ENCODE data around the gene PRTFDC1.
A peak's percentile ranks its signal among the peaks of the same experiment; 100 is the strongest.

PRTFDC1 gene

GRCh38 chr10:24961582-24961981 is 9.2 kb upstream of the PRTFDC1 start:
- Histone ChIP-seq H2AK5ac (ENCODE audit: low read length, severe bottlenecking) (no peak overlapping the region), H3K18ac (ENCODE audit: low read depth in 1 of 2, low read length in 2 of 2) (no peak overlapping the region), H4K8ac (ENCODE audit: low read length) (no peak overlapping the region), H2BK120ac (ENCODE audit: low read depth, low read length) (no peak overlapping the region), H3K27ac (ENCODE audit: low read length, poor library complexity, severe bottlenecking) (no peak overlapping the region), H3K23ac (ENCODE audit: low read length in 2 of 2) (no peak overlapping the region), H3K4me2 (ENCODE audit: low read length, poor library complexity, severe bottlenecking) (no peak overlapping the region), H3K4ac (ENCODE audit: low read depth in 1 of 2, low read length in 2 of 2) (no peak overlapping the region), H3K79me1 (replicated peaks; ENCODE audit: low read length, poor library complexity, severe bottlenecking) (peaks cover 1% of the 10 kb centered on the region), H3K9ac (ENCODE audit: low read length) (no peak overlapping the region), H2AFZ (ENCODE audit: low read depth, low read length) (no peak overlapping the region), H4K91ac (ENCODE audit: low read length) (no peak overlapping the region), H3K14ac (ENCODE audit: low read length in 2 of 2) (no peak overlapping the region), H2BK15ac (ENCODE audit: low read depth, poor library complexity, severe bottlenecking) (no peak overlapping the region), H3K36me3 (ENCODE audit: control insufficient read depth in 1 of 2, insufficient read depth in 2 of 2, low read depth in 1 of 2, low read length in 2 of 2) (no peaks in the 10 kb centered on the region), H3K4me3 (ENCODE audit: insufficient read depth in 1 of 2, low read depth in 1 of 2, low read length in 2 of 2) (no peak overlapping the region), H2BK12ac (ENCODE audit: low read length in 2 of 2) (no peak overlapping the region), H3K9me3 (ENCODE audit: control insufficient read depth, low read length) (no peaks in the 10 kb centered on the region), H3K4me1 (ENCODE audit: control insufficient read depth, insufficient read depth, low read depth, low read length) (peaks cover 4% of the 10 kb centered on the region), H2BK5ac (ENCODE audit: low read depth, low read length, poor library complexity, severe bottlenecking) (no peak overlapping the region), H3K27me3 (ENCODE audit: control insufficient read depth in 1 of 2, insufficient read depth in 1 of 2, low read length in 2 of 2) (no peaks in the 10 kb centered on the region)
- no peak for DNase-seq
- WGBS, result no CpG with 5 or more reads among the region's 4 CpGs

- Histone ChIP-seq H2AFZ (ENCODE audit: low read depth, low read length) (peak overlapping the region; percentile 27), H2BK15ac (ENCODE audit: low read depth, poor library complexity, severe bottlenecking) (no peak overlapping the region), H3K4ac (ENCODE audit: low read depth in 1 of 2, low read length in 2 of 2) (no peak overlapping the region), H3K79me1 (replicated peaks; ENCODE audit: low read length, poor library complexity, severe bottlenecking) (peaks cover 1% of the 10 kb centered on the region), H2AK5ac (ENCODE audit: low read length, severe bottlenecking) (peak overlapping the region; percentile 80), H4K8ac (ENCODE audit: low read length) (no peak overlapping the region), H3K23ac (ENCODE audit: low read length in 2 of 2) (no peak overlapping the region), H3K36me3 (ENCODE audit: control insufficient read depth in 1 of 2, insufficient read depth in 2 of 2, low read depth in 1 of 2, low read length in 2 of 2) (no peaks in the 10 kb centered on the region), H4K91ac (ENCODE audit: low read length) (no peak overlapping the region), H3K4me2 (ENCODE audit: low read length, poor library complexity, severe bottlenecking) (no peak overlapping the region), H3K27ac (ENCODE audit: low read length, poor library complexity, severe bottlenecking) (no peak overlapping the region), H3K14ac (ENCODE audit: low read length in 2 of 2) (no peak overlapping the region), H3K18ac (ENCODE audit: low read depth in 1 of 2, low read length in 2 of 2) (no peak overlapping the region), H3K4me1 (ENCODE audit: control insufficient read depth, insufficient read depth, low read depth, low read length) (peaks cover 4% of the 10 kb centered on the region), H2BK12ac (ENCODE audit: low read length in 2 of 2) (peak overlapping the region in 1 of 2 experiments; percentile 81), H2BK5ac (ENCODE audit: low read depth, low read length, poor library complexity, severe bottlenecking) (no peak overlapping the region), H3K27me3 (ENCODE audit: control insufficient read depth in 1 of 2, insufficient read depth in 1 of 2, low read length in 2 of 2) (no peaks in the 10 kb centered on the region), H2BK120ac (ENCODE audit: low read depth, low read length) (no peak overlapping the region), H3K9ac (ENCODE audit: low read length) (peak overlapping the region; percentile 91), H3K9me3 (ENCODE audit: control insufficient read depth, low read length) (no peaks in the 10 kb centered on the region), H3K4me3 (ENCODE audit: insufficient read depth in 1 of 2, low read depth in 1 of 2, low read length in 2 of 2) (peak overlapping the region in 1 of 2 experiments; percentile 57)
- DNase-seq, result no peak
- WGBS, result 100% methylated on average over 3 of the region's 3 CpGs
Observed at GRCh38 chr10:24959382-24959730, 7.0 kb upstream of the PRTFDC1 start.

- no peak overlapping the region for H4K91ac ChIP-seq (ENCODE audit: low read length)
- peak overlapping the region; percentile 45 for H4K8ac ChIP-seq (ENCODE audit: low read length)
- no peak overlapping the region for H3K23ac ChIP-seq (ENCODE audit: low read length in 2 of 2)
- peaks cover 4% of the 10 kb centered on the region for H3K4me1 ChIP-seq (ENCODE audit: control insufficient read depth, insufficient read depth, low read depth, low read length)
- no peak overlapping the region for H3K4ac ChIP-seq (ENCODE audit: low read depth in 1 of 2, low read length in 2 of 2)
- no peak overlapping the region for H3K14ac ChIP-seq (ENCODE audit: low read length in 2 of 2)
- peak overlapping the region; percentile 27 for H2AFZ ChIP-seq (ENCODE audit: low read depth, low read length)
- no peak overlapping the region for H2BK120ac ChIP-seq (ENCODE audit: low read depth, low read length)
- H3K9ac ChIP-seq (ENCODE audit: low read length), result peak overlapping the region; percentile 91
- peak; percentile 76 for DNase-seq
- H3K79me1 ChIP-seq (replicated peaks; ENCODE audit: low read length, poor library complexity, severe bottlenecking), result peaks cover 5% of the 10 kb centered on the region
- H3K9me3 ChIP-seq (ENCODE audit: control insufficient read depth, low read length), result no peaks in the 10 kb centered on the region
- no peaks in the 10 kb centered on the region for H3K27me3 ChIP-seq (ENCODE audit: control insufficient read depth in 1 of 2, insufficient read depth in 1 of 2, low read length in 2 of 2)
- H3K4me3 ChIP-seq (ENCODE audit: insufficient read depth in 1 of 2, low read depth in 1 of 2, low read length in 2 of 2), result peak overlapping the region in 1 of 2 experiments; percentile 57
- no peak overlapping the region for H3K27ac ChIP-seq (ENCODE audit: low read length, poor library complexity, severe bottlenecking)
- no peak overlapping the region for H3K4me2 ChIP-seq (ENCODE audit: low read length, poor library complexity, severe bottlenecking)
- WGBS, result 38% methylated on average over 4 of the region's 5 CpGs
- H2BK12ac ChIP-seq (ENCODE audit: low read length in 2 of 2), result peak overlapping the region in 1 of 2 experiments; percentile 81
- H2AK5ac ChIP-seq (ENCODE audit: low read length, severe bottlenecking), result peak overlapping the region; percentile 80
- no peak overlapping the region for H2BK5ac ChIP-seq (ENCODE audit: low read depth, low read length, poor library complexity, severe bottlenecking)
- H2BK15ac ChIP-seq (ENCODE audit: low read depth, poor library complexity, severe bottlenecking), result no peak overlapping the region
- no peaks in the 10 kb centered on the region for H3K36me3 ChIP-seq (ENCODE audit: control insufficient read depth in 1 of 2, insufficient read depth in 2 of 2, low read depth in 1 of 2, low read length in 2 of 2)
- peak overlapping the region in 1 of 2 experiments; percentile 57 for H3K18ac ChIP-seq (ENCODE audit: low read depth in 1 of 2, low read length in 2 of 2)
Observed at GRCh38 chr10:24958721-24959381, 6.4 kb upstream of the PRTFDC1 start.

- Histone ChIP-seq H3K4ac (ENCODE audit: low read depth in 1 of 2, low read length in 2 of 2) (no peak overlapping the region), H2BK12ac (ENCODE audit: low read length in 2 of 2) (no peak overlapping the region), H3K23ac (ENCODE audit: low read length in 2 of 2) (no peak overlapping the region), H2BK15ac (ENCODE audit: low read depth, poor library complexity, severe bottlenecking) (no peak overlapping the region), H3K9me3 (ENCODE audit: control insufficient read depth, low read length) (no peaks in the 10 kb centered on the region), H3K14ac (ENCODE audit: low read length in 2 of 2) (no peak overlapping the region), H3K4me3 (ENCODE audit: insufficient read depth in 1 of 2, low read depth in 1 of 2, low read length in 2 of 2) (peak overlapping the region in 1 of 2 experiments; percentile 57), H4K8ac (ENCODE audit: low read length) (no peak overlapping the region), H4K91ac (ENCODE audit: low read length) (no peak overlapping the region), H3K9ac (ENCODE audit: low read length) (peak overlapping the region; percentile 91), H3K27ac (ENCODE audit: low read length, poor library complexity, severe bottlenecking) (peak overlapping the region; percentile 8), H2BK120ac (ENCODE audit: low read depth, low read length) (no peak overlapping the region), H2AFZ (ENCODE audit: low read depth, low read length) (no peak overlapping the region), H2AK5ac (ENCODE audit: low read length, severe bottlenecking) (no peak overlapping the region), H3K18ac (ENCODE audit: low read depth in 1 of 2, low read length in 2 of 2) (peak overlapping the region in 1 of 2 experiments; percentile 57), H2BK5ac (ENCODE audit: low read depth, low read length, poor library complexity, severe bottlenecking) (no peak overlapping the region), H3K27me3 (ENCODE audit: control insufficient read depth in 1 of 2, insufficient read depth in 1 of 2, low read length in 2 of 2) (no peaks in the 10 kb centered on the region), H3K79me1 (replicated peaks; ENCODE audit: low read length, poor library complexity, severe bottlenecking) (peaks cover 11% of the 10 kb centered on the region), H3K4me1 (ENCODE audit: control insufficient read depth, insufficient read depth, low read depth, low read length) (peaks cover 5% of the 10 kb centered on the region), H3K4me2 (ENCODE audit: low read length, poor library complexity, severe bottlenecking) (no peak overlapping the region), H3K36me3 (ENCODE audit: control insufficient read depth in 1 of 2, insufficient read depth in 2 of 2, low read depth in 1 of 2, low read length in 2 of 2) (no peaks in the 10 kb centered on the region)
- DNase-seq, result peak; percentile 91
- WGBS, result 91% methylated on average over 1 of the region's 4 CpGs
Observed at GRCh38 chr10:24958091-24958720, 5.8 kb upstream of the PRTFDC1 start.

All from mesenchymal stem cell (in vitro differentiated cells and primary cell).